HS-5 (cell line): ENCODE results near the gene PLCB3.

Experiments used
- DNase-seq: peaks from one replicate; pipeline ENCODE4 v3.0.0-alpha.2; 2012; ENCODE audit warnings: low read depth

The PLCB3 gene

GRCh38 chr11:64251016-64251752, at the start of gene PLCB3:
Gene PLCB3, plus strand, starts transcription at chr11:64251530. Its CDS starts 120 bp downstream, at chr11:64251650.
- DNase-seq, result no peak

GRCh38 chr11:64201543-64201942, 49.8 kb upstream of the PLCB3 start:
- no peak for DNase-seq

GRCh38 chr11:64202992-64203391, 48.3 kb upstream of the PLCB3 start:
- DNase-seq, result no peak

GRCh38 chr11:64203421-64204079, 47.8 kb upstream of the PLCB3 start:
- DNase-seq, result no peak

- DNase-seq, result no peak
These were observed 47.3 kb upstream of the PLCB3 start for GRCh38 chr11:64204080-64204440.

DNA sequence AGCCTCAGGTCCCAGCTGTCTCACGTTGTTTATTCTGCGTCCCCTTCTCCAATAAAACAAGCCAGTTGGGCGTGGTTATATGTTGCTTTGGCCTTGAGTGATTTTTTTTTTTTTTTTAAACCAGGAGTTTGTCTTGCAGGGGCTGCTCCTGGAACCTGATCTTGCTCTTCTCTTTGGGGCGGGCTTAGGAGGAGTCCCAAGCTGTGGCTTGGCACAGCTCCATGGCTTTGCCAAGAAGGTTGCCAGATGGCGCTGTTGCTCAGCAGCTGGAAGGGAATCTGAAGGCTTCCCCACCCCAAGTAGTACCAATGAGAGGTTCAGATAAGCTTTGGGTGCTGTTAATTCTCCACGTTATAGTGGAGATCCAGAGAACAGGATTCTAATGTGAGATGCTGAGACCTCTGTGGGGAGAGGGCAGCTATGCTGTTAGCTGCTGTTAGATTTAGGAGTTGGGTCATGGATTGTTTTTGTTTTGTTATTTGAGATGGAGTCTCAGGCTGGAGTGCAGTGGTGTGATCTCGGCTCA, 46.8 kb upstream of the PLCB3 start:
- DNase-seq, result peak; percentile 68

- no peak for DNase-seq
These were observed 44.7 kb upstream of the PLCB3 start, which contains the start of gene FERMT3 for GRCh38 chr11:64206457-64207255. Gene FERMT3, plus strand, starts transcription at chr11:64206721. Its CDS starts 644 bp downstream, at chr11:64207365.

- no peak for DNase-seq
These were observed 43.9 kb upstream of the PLCB3 start for GRCh38 chr11:64207256-64208085.

DNA sequence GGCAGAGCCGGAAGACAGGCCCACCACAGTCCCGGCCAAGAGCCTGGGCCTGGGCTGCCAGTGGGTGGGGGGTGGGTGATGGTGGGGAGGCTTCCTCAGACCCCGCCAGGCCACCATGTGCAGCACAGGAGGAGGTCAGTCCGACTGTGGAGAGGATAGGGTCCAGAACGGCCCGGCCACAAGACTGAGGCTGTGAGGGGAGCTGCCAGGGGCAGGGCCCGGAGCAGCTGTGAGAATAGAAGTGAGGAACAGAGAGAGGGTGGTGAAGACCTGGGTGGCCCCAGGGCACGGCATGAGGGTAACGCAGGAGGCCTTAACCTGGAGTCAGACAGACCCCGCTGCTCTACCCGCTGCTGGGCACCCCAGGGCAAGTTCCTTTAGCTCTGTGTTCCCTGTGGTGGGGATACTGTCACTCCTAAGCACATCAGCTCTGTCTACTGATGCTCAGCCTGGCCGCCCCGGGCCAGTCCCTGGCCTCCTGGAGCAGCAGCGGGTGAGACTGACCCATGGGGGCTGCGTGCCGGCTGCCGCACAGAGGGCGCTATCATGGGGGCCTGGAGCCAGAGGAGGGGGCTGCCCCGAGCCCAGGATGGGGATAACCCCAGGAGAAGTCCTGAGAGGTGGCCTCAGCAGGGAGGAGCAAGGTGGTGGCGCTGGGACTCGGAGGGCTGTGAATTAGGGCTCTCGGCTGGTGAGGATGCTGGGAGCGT, 43.1 kb upstream of the PLCB3 start:
- no peak for DNase-seq

DNA sequence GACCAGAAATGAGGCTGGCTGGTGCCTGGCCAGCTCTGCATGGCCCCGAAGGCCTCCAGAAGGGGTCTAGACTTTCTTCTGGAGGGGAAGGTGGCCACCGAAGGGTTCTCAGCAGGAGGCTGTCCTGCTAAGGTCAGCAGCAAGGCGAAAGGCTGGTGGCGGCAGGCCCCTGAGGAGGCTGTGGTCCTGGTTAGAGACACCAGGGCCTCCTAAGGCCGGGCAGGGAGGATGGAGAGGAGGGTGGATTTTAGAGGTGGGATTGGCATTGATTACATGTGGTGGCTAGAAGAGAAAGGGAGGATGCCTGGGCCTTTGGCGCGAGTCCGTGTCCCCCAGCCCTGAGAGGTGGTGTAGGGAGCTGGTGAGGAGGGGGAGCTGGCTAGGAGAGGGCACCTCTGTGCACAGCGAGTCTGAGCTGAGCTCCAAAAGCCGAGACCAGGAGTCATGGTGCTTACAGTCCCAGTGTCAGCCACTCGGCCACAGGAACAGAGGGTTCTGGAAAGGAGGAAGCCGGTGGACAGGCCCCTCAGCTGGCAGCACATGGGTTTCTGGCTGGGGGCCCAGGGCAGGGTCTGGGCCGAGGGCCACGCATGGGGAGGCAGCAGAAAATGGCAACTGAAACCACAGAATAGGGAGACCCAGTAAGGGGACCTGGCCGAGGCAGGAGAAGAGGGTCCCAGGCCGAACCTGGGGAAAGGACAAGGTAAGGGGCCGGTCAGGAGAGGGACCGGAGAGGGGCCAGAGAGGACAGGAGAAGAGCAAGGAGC, 42.4 kb upstream of the PLCB3 start:
- no peak for DNase-seq

DNA sequence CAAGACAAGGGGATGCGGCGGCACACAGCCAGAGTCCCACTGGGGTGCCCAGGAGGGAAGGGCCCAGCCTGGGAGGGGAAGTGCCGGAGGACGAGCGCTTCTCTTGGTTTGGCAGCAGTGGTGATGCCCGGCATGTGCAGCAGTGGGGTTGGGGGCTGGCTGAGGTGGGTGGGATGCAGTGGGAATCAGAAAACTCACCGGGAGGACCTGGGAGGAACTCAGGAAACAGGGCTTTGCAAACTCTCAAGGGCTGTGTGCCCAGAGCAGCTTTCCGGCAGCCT, 41.8 kb upstream of the PLCB3 start:
- DNase-seq, result no peak

GRCh38 chr11:64210301-64211020, 40.9 kb upstream of the PLCB3 start:
- no peak for DNase-seq

- no peak for DNase-seq
These were observed 40.0 kb upstream of the PLCB3 start for GRCh38 chr11:64211181-64211872.

GRCh38 chr11:64216879-64217278, 34.5 kb upstream of the PLCB3 start:
- no peak for DNase-seq

DNA sequence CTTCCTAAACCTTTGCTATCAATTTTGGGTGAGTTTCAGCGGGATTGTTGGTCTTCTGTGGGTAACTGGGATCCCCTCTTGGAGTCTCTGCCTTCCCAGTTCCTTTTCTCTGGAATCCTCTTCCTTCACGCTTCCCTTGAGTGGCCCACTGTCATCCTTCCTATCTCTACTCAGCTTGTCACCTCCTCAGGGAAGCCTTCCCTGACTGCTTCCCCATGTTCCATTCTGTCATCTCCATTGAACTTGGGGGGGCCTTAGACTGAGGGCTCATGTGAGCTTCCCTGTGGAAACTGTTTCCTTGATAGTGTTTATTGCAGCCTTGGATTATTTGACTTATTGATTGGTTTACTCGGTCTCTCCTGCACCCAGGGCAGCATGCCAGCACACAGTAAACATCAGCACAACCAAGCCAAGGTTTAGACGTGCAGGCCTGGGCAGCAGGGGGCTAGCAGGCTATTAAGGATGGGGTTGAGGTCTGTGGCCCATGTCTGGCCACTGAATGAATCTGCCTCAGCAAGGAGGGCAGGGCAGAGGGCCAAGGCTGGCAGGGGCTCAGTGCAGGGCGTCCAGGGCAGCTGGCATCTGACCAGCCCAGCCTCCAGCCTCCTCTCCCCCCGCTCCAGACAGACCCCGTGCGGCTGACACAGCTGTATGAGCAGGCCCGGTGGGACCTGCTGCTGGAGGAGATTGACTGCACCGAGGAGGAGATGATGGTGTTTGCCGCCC, 32.5 kb upstream of the PLCB3 start:
- no peak for DNase-seq

DNA sequence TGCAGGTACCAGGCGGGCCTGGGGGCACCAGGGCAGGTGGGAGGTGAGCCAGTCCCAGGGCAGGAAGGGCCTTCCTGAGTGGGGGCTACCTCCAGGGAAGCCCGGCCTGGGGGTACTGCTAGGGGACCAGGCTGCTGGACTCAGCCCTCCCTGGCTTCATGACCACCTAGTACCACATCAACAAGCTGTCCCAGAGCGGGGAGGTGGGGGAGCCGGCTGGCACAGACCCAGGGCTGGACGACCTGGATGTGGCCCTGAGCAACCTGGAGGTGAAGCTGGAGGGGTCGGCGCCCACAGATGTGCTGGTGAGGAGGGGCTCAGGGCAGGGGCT, 32.0 kb upstream of the PLCB3 start:
- no peak for DNase-seq

GRCh38 chr11:64219755-64220154, 31.6 kb upstream of the PLCB3 start:
- no peak for DNase-seq

GRCh38 chr11:64220271-64220670, 31.1 kb upstream of the PLCB3 start:
- DNase-seq, result no peak

DNA sequence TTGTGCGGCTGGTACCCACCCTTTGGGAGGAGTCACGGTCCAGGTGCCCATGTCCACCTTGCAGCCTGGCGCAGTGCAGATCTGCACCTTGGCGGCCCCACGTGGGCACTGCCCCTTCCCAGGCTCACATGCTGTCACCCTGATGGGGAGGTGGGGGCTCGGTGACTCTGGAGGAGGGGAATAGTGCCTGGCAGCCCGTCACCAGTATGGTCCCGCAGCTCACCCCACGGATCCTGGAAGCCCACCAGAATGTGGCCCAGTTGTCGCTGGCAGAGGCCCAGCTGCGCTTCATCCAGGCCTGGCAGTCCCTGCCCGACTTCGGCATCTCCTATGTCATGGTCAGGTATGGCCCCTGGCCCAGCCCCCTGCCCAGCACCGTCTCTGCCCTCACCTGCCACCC, 30.5 kb upstream of the PLCB3 start:
- no peak for DNase-seq
